NCI-H69 (cell line): ENCODE measurements around the gene GNG4.
"Not testable (repeated sequence)": the region's sequence is repeated elsewhere in the genome, so short reads cannot be mapped to it uniquely, and the experiment has no call there.

Experiments used
- DNase-seq: peaks from one replicate; lab custom pipeline; 2025; lab: John Stamatoyannopoulos, UW

GNG4 gene

DNA sequence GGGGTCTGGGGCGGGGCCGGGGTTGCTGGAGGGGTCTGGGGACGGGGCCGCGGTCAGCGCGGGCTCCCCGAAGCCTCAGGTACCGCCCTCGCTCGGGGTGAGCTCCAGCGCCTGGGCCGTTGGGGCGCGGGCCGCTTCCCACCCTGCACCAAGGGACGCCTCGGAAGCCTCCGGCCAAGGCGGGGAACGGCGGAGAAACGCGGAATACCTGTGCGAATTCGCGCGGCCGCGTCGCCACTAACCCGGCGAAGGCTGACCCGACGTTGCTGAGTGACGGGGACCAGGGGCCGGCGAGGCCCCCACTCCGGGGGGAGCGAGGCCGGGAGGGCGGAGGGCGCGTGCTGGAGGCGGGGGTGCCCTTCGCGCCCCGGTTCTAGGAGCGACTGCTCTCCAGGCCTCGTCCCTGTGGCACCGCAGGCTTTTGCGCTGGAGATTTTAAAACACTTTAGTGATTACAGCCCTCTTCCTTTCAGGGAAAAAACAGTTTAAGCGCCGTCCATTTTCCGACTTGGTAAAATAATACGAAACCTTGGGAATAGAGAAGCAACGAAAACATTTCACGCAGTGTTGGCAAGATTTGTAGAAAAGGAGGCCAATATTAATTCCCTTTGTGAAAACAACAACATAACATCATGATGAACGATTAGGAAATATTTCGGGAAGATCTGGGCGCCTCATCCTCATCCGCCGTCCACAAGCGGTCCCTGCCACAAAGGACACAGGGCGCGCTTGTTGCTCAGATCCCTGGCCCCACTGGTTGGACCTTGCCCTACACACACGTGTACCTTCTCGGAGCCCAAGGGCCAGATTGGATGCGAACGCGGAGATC lies 971 bp upstream of the GNG4 start:
- DNase-seq: peak; percentile 79

DNA sequence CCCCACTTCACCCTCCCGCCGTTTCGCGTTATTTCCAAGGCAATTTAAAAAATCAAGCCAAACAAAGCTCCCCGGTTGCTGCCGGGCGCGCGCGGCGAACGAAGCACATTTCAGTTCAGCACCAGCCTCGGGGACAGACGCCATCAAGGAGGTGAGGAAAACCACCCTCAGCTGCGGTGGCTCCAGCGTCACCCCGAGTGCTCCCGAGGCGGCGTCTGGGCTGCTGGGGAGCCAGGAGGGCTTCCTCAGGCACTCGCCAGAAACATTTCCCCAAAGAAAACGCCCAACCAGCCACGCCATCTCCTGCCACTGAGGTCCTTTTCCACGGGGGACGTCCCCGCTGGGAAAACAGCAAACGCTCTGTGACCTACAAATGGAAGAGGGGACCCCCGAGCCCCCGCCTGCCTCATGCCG lies 623 bp downstream of the GNG4 start:
- peak; percentile 81 for DNase-seq

DNA sequence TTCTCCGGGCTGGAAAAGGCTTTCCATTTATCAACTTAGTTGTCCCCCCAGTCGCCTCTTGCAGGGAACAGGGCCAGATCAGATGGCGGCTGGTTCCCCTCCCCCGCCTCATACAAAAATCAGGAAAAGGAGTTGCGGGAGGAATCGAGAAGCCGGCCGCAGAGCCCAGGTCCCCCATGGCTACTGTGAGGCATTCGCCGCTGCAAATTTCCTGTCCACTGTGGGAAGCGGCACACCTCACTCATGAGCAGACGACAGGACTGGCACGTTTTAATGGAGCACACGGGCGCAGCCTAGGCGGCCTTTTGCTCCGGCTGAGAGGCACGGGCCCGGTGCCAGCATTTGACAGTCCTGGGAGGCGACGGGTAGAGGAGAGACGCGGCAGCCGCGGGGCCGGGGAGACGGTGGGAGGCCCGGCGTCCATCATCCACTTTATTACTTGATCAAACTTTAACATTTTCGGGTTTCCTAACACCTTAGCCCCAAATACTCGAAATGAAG lies 1.1 kb downstream of the GNG4 start:
- peak; percentile 93 for DNase-seq

DNA sequence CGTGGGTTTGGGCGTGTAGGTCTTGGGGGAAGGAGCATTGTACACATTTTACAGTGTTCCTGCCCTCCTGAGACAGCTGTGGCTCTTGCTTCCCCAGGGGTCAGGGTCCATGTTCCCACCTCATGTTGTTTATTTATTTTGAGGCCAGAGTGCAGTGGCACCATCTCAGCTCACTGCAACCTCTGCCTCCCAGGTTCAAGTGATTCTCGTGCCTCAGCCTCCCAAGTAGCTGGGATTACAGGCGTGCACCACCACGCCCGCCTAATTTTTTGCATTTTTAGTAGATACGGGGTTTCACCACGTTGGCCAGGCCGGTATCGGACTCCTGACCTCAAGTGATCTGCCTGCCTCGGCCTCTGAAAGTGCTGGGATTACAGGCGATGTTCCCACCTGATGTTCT lies 2.0 kb downstream of the GNG4 start:
- DNase-seq: peak; percentile 29

DNA sequence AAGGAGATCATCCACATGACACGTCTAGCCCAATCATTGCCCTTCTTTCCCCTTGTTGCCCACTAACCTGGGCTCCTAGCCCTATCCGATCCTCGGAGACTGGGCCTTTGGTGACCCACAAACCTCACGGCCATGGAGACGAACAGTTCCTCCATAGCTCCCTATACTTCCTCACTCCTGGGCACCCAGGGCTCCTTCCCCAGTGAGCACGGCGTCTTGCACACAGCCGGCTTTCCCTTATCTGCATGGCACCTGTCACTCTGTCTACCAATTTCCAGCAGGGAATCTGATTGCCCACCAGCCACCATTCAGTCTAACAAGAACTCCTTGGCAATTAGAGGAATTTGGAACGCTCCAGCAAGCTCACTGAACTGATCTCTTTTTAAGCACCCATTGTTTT lies 3.1 kb downstream of the GNG4 start:
- peak; percentile 41 for DNase-seq

DNA sequence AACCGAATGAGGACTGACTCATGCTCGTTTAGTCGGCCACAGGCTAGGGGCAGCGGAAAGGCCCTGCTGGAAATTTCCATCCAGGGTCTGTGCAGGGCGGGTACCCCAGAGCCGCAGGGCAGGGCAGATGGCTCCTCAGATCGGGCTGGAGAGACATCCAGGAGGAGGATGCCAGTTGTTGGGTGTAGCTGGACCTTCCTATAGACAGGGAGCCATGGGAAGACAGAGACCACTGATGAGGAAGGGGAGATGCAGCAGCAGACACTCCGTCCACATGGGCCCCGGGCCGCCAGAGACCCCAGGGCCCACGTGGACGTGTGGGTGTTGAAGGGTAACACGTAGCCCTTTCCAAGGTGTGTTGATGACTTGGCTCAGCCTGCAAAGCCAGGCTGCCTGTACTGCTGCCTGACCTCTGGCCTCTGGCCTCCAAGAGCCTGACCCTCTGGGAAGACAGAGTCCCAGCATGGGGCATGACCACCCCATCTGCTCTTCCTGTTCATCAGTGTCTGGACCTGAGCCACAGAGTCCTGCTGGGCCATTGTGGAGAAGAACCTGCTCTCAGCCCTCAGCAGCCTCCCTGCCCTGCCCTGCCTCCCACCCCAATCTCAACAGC lies 4.8 kb downstream of the GNG4 start:
- DNase-seq: peak; percentile 74

DNA sequence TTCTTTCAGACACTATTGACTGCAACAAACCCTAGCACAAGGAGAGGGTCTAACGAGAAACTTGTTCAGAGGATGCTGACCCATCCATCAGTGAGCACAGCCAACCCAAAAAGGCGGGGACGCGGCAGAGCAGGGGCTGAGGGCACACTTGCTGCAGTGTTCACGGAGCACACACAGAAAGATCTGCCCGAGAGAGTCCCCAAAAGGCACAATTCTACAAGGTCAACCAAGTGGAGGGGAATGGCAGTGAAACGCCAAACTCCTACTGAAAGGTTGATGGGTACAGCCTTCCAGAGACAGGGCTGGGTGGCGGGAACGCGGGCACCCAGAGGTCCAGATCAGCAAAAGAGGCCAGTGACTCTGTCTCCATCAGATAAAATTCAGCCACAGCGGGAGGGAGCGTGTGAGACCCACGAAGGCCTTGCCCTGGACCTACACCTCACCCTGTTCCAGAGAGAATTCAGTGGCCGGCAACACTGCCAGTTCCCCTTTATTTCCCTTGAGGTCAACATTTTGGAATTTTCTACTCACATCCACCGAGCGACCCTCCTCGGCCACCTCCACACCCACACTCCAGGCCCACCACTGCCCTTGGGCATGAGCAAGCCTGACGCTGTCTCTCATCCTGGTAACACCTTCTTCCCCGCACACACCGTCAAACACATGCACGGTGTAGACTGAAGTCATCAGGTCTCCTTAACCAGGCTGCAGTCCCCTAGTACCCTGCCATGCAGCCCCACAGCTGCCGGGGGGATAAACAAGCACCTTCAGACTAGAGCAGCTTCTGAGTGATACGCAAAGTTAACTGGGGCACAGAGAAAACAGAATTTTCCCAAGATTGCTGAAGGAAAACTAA lies 5.5 kb downstream of the GNG4 start:
- no peak for DNase-seq

DNA sequence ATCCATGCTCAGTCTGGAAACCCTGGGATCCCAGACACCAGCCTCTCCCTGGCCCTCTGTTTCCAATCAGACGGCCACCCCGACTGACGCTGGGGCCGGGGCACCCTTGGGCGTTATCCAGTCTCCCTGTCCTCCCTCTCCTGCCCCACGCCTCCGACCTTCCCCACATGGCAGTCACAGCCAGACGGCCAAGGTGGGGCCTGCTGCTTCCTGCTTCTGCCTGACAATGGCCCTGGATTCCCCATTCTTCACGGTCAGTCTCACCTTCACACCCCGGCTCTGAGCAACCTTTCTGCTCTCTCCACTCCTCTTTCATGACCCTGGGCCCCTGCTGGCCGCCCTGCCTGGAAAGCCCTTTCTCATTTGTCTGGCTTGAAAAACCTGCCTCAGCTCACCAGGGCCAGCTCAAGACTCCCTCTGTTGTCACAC lies 6.6 kb downstream of the GNG4 start:
- DNase-seq: peak; percentile 74

DNA sequence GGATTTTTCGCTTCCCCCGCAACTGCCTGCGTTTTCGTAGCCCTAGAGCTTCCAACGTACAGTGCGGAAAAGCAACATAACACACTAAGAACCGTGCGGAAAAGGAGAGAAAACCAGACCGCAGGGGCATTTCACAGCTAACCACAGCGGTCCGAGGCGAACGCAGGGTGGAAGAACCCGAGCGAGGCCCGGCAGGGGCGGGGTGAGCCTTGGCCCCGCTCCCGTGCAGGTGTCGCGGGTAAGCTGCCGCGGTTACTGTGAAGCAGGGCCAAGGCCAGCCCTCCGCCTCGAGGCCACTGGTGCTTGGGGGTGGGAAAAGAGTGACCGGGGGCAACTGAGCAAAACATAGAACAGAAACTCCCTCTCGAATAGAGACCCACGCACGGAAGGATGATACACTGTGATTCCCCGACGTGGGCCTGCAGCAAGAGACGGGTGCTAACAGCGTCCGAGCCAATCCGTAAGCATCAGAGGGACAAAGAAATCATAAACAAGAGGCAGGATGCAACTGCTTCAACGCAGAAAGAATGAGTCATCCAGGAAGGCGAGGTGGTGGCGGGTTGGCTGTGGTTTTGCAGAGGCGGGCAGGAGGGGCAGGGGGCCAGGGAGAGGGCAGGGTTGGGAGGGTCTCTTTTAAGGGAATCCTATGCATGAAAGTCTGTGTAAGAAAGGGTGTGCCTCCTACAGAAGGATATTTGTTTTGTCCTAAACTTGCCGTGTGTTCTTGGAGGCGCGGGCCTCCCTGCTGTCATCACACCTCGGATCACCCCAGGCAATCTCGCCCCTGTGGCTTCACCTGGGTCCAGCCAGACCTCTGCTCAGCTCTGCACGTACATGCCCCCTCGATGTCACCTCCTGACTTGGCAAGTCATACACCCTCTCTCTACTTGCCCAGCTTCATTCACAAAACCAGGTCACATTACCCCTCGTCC lies 7.3 kb downstream of the GNG4 start:
- DNase-seq: peak; percentile 86

DNA sequence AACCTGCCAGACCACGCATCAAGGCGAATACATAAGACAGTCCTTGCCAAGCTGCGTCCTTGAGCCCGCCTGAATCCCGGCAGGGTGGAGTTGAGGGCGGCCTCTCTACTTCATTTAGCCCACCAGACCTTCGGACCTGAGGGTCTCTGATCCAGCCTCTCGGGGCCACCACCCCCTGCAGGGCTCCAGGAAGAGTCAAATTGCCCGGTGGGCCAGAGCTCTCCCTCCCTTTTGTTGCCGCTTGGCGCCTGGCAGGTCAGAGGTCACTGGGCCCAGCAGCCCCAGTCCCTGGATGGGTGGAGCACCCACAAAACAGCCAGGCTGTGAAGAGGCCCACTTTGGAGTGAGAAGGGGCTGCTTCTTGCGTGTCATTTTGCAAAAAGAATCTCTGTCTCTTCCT lies 9.0 kb downstream of the GNG4 start:
- DNase-seq: no peak

DNA sequence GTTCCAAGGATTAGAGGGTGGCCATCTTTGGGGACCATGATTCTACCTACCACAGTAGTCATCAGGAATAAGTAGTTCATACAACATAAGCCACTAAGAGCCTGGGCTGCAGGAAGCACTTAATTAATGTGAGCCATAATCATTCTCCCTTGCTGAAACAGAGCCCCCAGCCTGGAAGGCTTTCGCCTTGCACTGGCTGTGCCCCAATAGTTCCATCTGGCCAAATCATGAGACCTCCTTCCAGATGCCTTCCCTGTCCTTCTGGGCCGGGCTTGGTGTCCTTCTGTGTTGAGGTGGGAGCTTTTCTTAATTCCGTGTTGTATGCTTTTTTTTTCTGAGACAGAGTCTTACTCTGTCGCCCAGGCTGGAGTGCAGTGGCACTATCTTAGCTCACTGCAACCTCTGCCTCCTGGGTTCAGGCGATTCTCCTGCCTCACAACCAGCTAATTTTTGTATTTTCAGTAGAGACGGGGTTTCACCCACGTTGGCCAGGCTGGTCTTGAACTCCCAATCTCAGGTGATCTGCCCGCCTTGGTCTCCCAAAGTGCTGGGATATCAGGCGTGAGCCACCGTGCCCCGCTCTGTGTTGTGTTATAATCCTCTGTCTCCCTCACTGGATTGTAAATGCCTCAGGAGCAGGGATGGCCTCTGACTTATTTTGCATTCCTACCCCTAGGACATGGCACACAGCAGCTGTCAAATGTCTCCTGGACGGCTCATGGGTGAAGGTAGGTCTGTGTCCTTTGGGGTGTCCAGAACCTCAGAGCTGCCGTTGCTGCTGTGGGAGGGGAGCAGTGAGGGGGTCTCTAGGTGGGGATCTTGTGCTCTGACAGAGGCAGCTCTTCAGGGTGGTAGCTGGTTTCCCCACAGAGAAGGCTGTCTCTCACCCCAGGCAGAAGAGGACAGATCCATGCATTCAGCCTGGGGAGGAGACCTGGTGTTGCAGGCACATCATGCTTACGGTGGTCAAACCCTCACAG lies 10.1 kb downstream of the GNG4 start:
- DNase-seq: peak; percentile 19

DNA sequence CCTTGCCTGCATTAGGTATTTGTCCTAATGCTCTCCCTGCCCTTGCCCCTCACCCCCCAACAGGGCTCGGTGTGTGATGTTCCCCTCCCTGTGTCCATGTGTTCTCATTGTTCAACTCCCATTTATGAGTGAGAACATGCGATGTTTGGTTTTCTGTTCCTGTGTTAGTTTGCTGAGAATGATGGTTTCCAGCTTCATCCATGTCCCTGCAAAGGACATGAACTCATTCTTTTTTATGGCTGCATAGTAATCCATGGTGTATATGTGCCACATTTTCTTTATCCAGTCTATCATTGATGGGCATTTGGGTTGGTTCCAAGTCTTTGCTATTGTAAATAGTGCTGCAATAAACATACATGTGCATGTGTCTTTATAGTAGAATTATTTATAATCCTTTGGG lies 11.0 kb downstream of the GNG4 start:
- not testable (repeated sequence) for DNase-seq

DNA sequence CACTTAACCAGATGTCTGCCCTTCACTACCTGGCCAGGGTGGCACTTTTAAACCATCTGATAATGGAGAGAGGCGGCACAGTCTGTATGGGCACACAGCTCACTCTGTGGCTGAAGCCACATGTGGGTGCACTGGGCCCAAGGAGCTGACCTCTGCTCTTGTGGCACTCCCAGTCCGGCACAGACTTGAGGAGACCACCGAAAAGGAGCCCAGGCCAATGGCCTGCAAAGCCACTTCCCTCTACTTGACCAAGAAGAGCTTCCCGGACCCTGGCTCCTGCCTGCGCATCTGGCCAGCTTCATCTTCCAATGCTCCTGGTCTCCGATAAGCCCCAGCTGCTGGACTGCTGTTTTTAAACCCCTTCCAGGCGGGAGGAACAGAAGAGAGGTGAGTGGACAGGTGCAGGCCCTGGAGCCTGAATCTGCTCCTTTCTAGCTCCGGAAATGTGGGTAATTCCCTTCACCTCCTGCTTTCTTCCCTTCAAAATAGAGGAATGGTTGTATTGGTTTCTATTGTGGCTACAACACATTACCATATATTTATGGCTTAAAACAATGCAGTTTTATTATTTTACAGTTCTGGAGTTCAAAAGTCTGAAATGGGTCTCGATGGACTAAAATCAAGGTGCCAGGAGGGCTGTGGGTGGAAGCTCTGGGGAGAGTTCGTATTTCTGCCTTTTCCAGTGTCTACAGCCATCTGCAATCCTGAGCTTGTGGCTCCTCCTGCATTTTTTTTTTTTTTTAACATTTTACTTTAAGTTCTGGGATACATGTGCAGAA lies 11.6 kb downstream of the GNG4 start:
- DNase-seq: no peak

DNA sequence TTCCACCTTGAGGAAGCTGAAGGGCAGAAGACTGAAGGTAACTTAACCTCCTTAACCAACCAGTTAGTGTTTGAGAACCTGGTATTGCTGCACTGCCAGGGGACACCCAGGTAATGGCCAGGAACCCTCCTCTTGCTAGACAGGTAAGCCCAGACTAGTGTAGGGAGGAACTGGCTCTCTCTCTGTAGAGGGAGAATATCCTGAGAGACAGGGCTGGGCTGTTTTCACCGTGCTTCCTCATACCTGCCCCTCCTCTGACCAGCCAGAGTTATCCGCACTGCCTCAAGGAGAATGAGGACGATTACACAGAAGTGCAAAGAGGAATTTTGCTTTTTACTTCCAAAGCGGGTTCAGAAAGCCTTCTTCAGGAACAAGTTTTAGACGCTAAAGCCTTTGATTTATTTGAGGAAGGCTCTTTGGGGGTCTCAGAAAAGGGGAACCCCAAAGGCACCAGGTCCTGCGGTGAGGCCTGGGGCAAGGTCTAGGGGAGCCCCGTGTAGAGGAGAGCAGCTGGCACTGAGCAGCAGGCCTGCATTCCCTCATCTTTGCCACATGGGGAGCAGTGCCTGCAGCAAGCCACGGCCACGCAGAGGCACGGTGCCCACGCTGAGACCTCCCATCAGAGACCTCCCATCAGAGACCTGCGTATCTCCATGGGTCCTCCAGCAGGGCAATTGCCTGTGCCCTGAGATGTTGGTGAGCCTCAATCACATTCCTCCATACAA lies 13.5 kb downstream of the GNG4 start:
- DNase-seq: no peak

DNA sequence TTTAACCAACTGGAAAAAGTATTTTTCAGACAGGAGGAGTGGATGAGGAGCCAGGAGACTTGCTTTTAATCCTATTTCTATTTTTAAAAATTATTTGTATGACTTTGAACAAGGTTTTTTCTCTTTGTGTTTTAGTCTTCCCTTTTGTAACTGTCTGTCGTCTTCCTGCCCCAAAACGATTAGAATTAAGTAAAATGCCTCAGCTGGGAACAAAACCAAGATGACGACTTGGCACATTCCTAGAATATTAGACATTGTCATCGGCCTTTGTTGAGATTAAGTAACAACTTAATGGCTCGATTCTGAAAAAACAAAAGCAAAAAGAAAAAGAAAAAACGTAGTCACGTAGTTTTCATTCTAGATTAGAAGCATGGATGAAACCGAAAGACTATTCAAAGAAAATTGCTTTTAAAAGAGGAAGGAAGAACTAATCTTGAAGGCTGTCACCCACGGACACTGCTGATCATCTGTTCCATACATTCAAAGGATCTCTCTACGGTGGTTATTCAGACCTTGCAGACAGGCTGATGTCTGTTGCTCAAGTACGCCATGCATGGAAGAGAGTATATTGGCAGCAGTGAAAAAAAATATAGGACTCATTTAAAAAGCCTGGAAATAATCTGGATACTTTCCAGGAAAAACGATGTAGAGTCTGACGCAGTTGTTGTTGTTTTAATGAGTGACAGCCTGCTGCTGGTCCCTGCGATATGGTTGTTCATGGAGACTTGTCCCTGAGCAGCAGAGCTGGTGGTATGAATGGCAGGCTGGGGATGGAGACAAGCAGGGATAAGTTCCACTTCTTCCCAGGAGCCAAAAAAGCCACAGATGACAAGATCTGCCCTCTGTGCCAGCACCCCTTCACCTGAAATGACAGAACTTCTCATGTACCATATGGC lies 16.8 kb downstream of the GNG4 start:
- no peak for DNase-seq

DNA sequence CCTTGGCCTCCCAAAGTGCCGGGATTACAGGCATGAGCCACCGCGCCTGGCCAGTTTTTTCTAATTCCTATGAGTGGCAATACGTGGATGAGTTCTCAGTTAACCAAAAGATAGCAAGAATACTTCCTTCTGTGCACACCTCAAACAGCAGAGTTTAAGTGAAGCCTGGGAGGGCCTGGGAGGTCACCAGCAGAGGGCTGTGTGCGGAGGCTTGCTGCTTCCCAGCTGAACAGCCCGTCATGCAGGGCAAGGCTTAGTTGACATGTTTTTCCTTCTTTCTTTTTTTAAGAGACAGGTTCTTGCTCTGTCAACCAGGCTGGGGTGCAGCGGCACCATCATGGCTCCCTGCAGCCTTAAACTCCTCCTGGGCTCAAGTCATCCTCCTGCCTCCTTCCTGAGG lies 17.8 kb downstream of the GNG4 start:
- DNase-seq: no peak

DNA sequence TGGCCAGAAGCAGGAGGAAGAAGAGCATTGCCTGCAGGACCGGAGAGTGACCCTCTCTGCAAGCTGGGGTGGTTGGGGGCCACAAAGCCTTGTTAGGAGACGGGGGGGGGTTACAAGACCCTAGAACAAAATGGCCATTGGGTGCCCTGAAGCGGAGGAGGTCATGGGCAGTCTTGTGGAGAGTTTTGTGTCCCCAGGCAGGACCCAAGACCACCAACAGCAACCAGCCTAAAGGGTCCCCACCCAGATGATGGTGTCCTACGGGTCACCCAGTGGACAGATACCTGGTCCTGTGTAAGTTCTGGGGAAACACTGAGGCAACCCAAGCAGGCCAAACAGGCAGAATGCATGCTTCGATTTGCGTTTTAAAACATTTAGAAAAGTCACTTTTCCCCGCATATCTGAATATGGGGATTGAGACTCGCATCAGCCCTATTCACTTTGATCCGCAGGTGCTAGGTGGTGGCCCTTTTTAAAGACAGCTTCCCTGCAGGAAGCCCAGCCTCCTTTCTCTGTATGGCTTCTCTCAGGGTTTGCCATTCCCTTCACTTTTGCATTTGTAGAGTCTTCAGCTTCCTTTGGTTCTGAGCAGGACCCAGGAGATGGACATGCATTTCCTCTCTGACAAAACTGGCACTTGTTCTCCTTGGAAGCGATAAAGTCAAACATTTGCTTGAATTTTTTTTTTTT lies 21.1 kb downstream of the GNG4 start:
- no peak for DNase-seq
